Mononuclear cell (primary cell): ENCODE results near the gene PLK1. TPM values are rescaled to one million over a fixed set of nuclear protein-coding genes. Genes with fewer than 3 reads are reported as not detected.
A peak's percentile ranks its signal among the peaks of the same experiment; 100 is the strongest.

Experiments used
- H3K27me3 ChIP-seq: 2 replicates; pipeline ENCODE4 v1.6.0; 2011; ENCODE audit warnings: low read length, control low read depth; ENCODE audit not compliant: insufficient read depth
- H3K4me1 ChIP-seq: 2 replicates; pipeline ENCODE4 v1.5.1; 2011; ENCODE audit warnings: mild to moderate bottlenecking, low read length, control low read depth; ENCODE audit not compliant: insufficient read depth
- H3K4me3 ChIP-seq: 2 replicates; pipeline ENCODE4 v1.5.1; 2011; ENCODE audit warnings: mild to moderate bottlenecking, low read length, moderate library complexity
- H3K9me3 ChIP-seq: 2 replicates; pipeline ENCODE4 v1.5.1; 2011; ENCODE audit warnings: low read depth, mild to moderate bottlenecking, control low read depth, low read length
- total RNA-seq: library from RNA; depleted of rRNA; stranded (reverse); fragments of >200 nt; gene quantifications from one replicate; pipeline ENCODE4 v1.2.3, GENCODE V29; 2012

Gene PLK1
- total RNA-seq, 1 donor = 0.84 TPM

- Histone ChIP-seq H3K9me3 (no peaks in the 10 kb centered on the region), H3K4me1 (no peaks in the 10 kb centered on the region), H3K4me3 (no peak overlapping the region)
Observed at GRCh38 chr16:23668873-23669272, 9.8 kb upstream of the PLK1 start.

GRCh38 chr16:23670137-23670776, 8.4 kb upstream of the PLK1 start:
- no peaks in the 10 kb centered on the region for H3K27me3 ChIP-seq
- no peaks in the 10 kb centered on the region for H3K9me3 ChIP-seq
- H3K4me1 ChIP-seq = no peaks in the 10 kb centered on the region
- no peak overlapping the region for H3K4me3 ChIP-seq

More at GRCh38 chr16:23668873-23669272, 9.8 kb upstream of the PLK1 start:
- no peaks in the 10 kb centered on the region for H3K27me3 ChIP-seq

- H3K27me3 ChIP-seq = no peaks in the 10 kb centered on the region
- H3K4me3 ChIP-seq = no peak overlapping the region
- peaks cover 8% of the 10 kb centered on the region for H3K4me1 ChIP-seq
- H3K9me3 ChIP-seq = no peaks in the 10 kb centered on the region
Observed at GRCh38 chr16:23673971-23674614, 4.6 kb upstream of the PLK1 start.

- H3K27me3 ChIP-seq = no peaks in the 10 kb centered on the region
- H3K4me3 ChIP-seq = no peak overlapping the region
- H3K9me3 ChIP-seq = no peaks in the 10 kb centered on the region
Observed at GRCh38 chr16:23676924-23677480, 1.7 kb upstream of the PLK1 start.

GRCh38 chr16:23679274-23679985, 741 bp downstream of the PLK1 start:
- H3K4me3 ChIP-seq = peak overlapping the region; percentile 68
- no peaks in the 10 kb centered on the region for H3K27me3 ChIP-seq
- H3K4me1 ChIP-seq = peaks cover 37% of the 10 kb centered on the region
- no peaks in the 10 kb centered on the region for H3K9me3 ChIP-seq

More at GRCh38 chr16:23676924-23677480, 1.7 kb upstream of the PLK1 start:
- peaks cover 35% of the 10 kb centered on the region for H3K4me1 ChIP-seq

- H3K27me3 ChIP-seq = no peaks in the 10 kb centered on the region
- no peaks in the 10 kb centered on the region for H3K9me3 ChIP-seq
- no peak overlapping the region for H3K4me3 ChIP-seq
- peaks cover 37% of the 10 kb centered on the region for H3K4me1 ChIP-seq
Observed at GRCh38 chr16:23679986-23680336, 1.3 kb downstream of the PLK1 start.

GRCh38 chr16:23682181-23682580, 3.5 kb downstream of the PLK1 start:
- Histone ChIP-seq H3K9me3 (no peaks in the 10 kb centered on the region), H3K4me1 (peaks cover 37% of the 10 kb centered on the region), H3K27me3 (no peaks in the 10 kb centered on the region), H3K4me3 (no peak overlapping the region)

GRCh38 chr16:23683487-23683886, 4.8 kb downstream of the PLK1 start:
- peaks cover 31% of the 10 kb centered on the region for H3K4me1 ChIP-seq
- H3K27me3 ChIP-seq = no peaks in the 10 kb centered on the region
- H3K9me3 ChIP-seq = no peaks in the 10 kb centered on the region
- H3K4me3 ChIP-seq = no peak overlapping the region

- no peaks in the 10 kb centered on the region for H3K9me3 ChIP-seq
- no peaks in the 10 kb centered on the region for H3K4me1 ChIP-seq
- no peak overlapping the region for H3K4me3 ChIP-seq
- H3K27me3 ChIP-seq = no peaks in the 10 kb centered on the region
Observed at GRCh38 chr16:23687034-23687808, 8.5 kb downstream of the PLK1 start.

GRCh38 chr16:23689442-23690187, 10.9 kb downstream of the PLK1 start:
- Histone ChIP-seq H3K4me1 (peaks cover 2% of the 10 kb centered on the region), H3K9me3 (no peaks in the 10 kb centered on the region), H3K4me3 (no peak overlapping the region), H3K27me3 (no peaks in the 10 kb centered on the region)

- H3K4me1 ChIP-seq = peaks cover 9% of the 10 kb centered on the region
- no peaks in the 10 kb centered on the region for H3K9me3 ChIP-seq
- H3K27me3 ChIP-seq = no peaks in the 10 kb centered on the region
- no peak overlapping the region for H3K4me3 ChIP-seq
Observed at GRCh38 chr16:23690771-23691482, 12.2 kb downstream of the PLK1 start.

GRCh38 chr16:23691483-23692189, 12.9 kb downstream of the PLK1 start:
- no peaks in the 10 kb centered on the region for H3K9me3 ChIP-seq
- no peak overlapping the region for H3K4me3 ChIP-seq
- H3K27me3 ChIP-seq = no peaks in the 10 kb centered on the region
- H3K4me1 ChIP-seq = peaks cover 9% of the 10 kb centered on the region

GRCh38 chr16:23692190-23692837, 13.6 kb downstream of the PLK1 start:
- no peak overlapping the region for H3K4me3 ChIP-seq
- no peaks in the 10 kb centered on the region for H3K9me3 ChIP-seq
- H3K4me1 ChIP-seq = peaks cover 9% of the 10 kb centered on the region
- no peaks in the 10 kb centered on the region for H3K27me3 ChIP-seq
